Stimulated activated naive CD4-positive, alpha-beta T cell (primary cell): ENCODE measurements around the gene RAB3C.
"Not testable (repeated sequence)": the region's sequence is repeated elsewhere in the genome, so short reads cannot be mapped to it uniquely, and the experiment has no call there.

Source experiments
- DNase-seq, 6 experiments: peaks; one replicate each; lab custom pipeline; 2025; lab: John Stamatoyannopoulos, UW

RAB3C gene

DNA sequence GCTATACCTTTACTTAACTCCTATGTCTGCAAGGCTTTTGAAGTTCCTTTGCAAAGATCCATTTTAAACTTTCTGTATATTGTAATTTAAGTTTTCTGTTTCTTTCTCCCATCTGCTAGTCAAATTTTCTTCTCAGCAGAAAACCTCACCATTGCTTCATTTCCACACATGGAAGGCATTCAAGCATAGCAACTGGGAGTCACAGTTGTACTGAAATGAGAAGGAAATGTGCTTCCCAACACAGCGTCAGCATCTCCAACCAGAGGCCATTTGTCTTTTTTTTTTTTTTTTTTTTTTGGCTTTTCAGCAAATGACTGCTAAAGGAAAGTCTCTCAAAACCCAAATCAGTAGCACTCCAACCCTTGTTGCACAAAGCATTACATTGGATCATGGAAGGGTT is 92.5 kb downstream of the RAB3C start:
- DNase-seq, result no peak

DNA sequence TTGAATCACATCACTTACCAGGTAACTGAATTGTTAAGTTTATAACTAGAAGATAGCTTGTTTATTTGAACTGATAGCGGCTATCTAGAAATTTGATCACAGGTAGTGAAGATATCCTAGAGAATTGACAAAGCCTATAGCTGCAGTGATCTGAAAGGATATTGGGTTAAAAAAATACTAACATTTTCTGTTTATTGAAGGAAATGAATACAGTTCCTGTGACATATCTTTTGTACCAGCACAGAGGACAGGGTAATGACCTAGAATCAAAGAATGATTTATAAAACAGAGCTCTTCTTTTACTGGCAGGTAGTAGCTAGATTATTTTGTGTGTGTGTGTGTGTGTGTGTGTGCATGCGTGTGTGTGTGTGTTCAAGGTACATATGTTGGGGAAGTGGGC is 94.8 kb downstream of the RAB3C start:
- no peak for DNase-seq

DNA sequence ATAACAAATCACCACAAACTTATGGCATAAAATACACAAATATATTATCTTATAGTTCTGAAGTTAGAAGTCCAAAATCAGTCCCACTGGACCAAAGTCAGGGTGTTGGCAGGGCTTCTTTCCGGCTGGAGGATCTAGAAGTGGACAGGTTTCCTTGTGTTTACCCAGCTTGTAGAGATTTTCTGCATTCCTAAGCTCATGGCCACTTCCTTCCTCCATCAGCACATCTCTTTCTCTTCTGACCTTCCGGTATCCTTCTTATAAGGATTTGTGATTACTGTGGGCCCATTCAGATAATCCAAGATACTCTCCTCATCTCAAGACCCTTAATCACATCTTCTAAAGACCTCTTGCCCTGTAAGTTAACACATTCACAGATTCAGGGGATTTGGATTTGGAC is 97.6 kb downstream of the RAB3C start:
- DNase-seq, result no peak

DNA sequence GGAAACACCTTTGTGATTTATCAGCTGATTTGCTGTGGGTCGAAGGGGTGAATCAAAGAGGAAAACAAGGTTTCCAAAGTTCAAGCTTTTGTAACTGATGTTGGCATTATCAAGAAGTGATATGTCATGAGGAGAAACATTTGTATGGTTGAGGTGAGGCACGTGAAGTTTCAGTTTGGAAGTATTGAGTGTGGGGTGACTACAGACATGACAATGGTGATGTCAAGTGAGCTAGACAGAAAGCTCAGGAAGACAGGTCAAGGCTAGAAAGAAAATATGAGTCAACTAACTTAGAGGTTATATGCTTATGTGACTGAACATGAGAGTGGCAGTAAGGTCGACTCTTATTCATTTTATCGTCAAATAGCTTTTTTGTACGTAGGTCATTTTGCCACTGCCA is 99.1 kb downstream of the RAB3C start:
- no peak for DNase-seq

DNA sequence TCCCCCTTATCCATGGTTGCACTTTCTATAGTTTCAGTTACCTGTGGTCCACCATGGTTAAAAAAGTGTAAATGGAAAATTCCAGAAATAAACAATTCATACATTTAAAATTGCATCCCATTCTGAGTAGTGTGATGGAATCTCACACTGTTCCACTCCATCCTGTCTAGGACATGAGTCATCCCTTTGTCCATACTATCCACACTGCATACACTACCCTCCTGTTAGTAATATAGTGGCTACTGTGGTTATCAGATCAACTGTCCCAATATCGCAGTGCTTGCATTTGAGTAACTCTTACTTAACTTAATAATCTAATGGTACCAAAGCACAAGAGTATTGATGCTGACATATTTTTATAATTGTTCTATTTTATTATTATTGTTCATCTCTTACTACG is 100.7 kb downstream of the RAB3C start:
- no peak for DNase-seq

DNA sequence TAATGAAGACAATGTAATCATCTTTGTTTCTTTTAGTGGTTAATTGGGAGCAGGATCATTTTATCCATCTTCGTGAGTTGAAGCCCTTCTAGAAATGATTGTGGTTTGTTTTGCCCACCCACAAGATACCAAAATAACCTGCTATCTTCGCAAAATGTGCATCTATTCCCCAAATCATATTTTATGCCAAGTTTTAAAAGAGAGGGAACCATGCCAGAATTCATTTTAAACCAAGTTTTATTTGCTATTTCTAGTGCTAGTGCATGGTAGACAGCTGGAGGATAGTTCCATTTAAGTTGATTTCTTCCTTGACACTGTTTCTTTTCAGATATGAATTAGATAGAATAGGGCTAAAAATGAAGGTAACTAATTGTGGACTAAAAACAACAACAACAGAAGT is 104.2 kb downstream of the RAB3C start:
- no peak for DNase-seq

DNA sequence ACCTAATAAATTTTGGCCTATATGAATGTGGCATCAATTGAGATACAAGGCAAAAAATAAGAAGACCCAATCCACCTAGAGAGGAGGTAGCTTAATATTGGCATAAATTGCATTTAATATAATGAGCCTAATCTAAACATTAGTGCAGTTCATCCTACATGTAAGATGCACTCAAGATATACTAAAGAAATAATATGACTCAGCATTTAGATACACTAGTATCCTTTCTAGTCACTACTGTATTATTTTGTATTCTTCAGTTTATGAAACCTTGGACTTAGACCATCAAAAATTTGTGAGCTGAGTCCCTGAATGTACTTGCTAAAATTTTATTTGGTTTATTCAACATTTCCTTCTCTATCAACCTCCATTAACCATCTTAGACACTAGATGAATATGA is 104.7 kb downstream of the RAB3C start:
- DNase-seq, result no peak

DNA sequence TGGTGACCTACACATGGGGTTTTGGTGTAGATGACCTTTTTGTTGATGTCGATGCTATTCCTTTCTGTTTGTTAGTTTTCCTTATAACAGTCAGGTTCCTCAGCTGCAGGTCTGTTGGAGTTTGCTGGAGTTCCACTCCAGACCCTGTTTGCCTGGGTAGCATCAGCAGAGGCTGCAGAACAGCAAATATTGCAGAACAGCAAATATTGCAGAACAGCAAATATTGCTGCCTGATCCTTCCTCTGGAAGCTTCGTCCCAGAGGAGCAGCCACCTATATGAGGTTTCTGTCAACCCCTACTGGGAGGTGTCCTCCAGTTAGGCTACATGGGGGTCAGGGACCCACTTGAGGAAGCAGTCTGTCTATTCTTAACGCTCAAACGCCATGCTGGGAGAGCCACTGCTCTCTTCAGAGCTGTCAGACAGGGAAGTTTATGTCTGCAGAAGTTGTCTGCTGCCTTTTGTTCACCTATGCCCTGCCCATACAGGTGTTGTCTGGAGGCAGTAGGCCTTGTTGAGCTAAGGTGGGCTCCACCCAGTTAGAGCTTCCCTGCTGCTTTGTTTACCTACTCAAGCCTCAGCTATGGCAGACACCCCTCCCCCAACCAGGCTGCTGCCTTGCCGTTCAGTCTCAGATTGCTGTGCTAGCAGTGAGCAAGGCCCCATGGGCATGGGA is 116.3 kb downstream of the RAB3C start:
- DNase-seq, result not testable (repeated sequence)

DNA sequence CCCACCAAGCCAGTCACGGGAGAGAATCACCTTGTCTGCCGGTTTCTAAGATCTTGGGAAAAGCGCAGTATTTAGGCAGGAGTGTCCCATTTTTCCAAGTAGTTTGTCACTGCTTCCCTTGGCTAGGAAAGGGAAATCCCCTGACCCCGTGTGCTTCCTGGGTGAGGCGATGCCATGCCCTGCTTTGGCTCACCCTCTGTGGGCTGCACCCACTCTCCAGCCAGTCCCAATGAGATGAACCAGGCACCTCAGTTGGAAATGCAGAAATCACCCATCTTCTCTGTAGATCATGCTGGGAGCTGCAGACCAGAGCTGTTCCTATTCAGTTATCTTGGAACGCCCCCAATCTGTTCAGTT is 116.9 kb downstream of the RAB3C start:
- DNase-seq, result no peak

DNA sequence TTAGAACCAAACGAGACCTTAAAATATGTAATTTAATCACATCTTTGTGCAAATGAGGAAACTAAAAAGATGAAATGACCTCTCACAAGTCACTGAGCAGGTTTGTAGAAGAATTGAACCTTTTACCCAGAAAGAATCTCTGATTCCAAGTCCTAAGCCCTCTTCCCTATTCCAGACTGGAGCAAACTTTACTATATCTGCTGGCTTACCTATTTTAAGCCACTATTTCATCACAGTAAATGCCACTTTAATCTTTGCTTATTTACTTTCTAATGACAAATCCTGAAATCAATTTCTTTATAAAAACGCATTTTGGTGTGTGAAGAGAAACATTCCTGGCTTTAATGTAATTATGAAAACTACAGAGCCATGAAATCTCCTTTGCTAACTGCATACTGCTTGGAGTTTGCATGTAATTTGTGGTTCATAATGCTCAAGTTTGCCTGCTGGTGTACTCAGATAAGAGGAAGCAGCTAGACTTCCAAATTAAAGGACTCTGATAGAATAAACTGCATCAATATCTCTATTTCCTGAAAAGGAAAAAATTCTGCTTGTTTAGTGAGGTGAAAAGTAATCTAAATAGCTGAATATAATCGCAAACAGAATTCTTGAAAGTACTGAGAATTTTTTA is 121.2 kb downstream of the RAB3C start:
- no peak for DNase-seq

DNA sequence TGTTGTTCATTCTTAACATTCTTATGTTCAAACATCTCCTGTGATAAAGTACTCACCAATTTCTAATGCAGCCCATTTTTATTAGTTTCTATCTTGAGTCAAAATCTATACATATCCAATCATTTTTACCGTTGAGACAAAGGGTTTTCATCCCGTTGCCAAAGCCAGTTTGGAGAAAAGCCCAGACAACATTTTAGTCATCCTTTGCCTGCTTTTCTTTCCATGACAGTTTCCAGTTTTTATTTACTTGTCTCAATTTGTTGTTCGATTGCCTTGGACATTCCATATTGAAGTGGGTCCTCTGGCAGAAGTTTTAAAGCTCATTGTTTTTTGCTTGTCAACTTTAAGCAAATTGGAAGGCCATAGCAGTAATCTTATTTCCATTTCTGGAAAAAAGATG is 123.9 kb downstream of the RAB3C start:
- DNase-seq, result no peak

DNA sequence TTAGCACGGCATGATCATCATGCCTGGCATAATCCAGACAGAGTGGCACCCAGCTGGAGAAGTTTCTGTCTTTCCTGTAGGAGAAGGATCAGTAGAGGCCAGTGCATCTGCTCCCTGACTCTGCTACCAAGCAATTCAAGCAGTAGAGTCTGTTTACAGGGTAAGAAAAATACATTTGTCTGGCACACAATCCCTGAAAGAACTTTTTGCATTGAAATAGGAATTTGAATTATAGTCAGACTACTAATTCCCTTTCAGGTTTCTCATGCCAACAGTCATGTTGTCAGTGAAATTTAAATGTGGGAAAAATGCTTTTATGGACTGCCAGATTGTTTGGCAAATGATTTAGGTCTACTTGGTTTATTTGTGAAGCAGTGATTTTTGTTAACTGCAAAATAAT is 125.6 kb downstream of the RAB3C start:
- no peak for DNase-seq

DNA sequence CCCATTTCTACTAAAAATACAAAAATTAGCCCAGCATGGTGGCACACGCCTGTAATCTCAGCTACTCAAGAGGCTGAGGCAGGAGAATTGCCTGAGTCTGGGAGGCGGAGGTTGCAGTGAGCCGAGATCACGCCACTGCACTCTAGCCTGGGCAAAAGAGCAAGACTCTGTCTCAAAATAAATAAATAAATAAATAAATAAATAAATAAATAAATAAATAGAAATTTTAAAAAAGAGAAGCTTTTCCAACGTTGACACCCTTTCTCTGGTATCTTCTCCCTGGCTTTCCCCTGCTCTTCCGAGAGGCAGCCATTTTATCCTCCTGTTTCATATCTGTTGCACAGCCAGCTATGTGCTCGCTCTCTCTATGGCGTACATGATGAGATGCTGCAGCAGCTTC is 127.5 kb downstream of the RAB3C start:
- not testable (repeated sequence) for DNase-seq

DNA sequence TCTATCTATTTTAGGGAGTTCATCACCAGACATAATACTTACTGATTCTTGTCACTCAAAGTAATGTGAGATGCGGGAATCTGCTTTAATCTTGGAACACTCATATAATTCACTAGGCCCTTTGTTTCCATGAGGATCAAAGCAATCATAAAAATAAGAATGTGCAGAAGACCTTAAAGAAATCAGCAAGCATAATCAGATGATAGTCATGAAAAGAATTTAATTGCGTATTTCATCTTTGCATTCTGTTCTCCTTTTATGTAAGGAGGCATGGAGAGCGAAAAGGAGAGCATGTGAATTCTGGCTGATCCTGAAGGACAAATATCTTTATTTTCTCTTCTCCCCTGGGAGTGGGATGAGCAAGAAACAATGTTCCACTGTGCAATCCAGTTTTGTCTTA is 128.0 kb downstream of the RAB3C start:
- no peak for DNase-seq

DNA sequence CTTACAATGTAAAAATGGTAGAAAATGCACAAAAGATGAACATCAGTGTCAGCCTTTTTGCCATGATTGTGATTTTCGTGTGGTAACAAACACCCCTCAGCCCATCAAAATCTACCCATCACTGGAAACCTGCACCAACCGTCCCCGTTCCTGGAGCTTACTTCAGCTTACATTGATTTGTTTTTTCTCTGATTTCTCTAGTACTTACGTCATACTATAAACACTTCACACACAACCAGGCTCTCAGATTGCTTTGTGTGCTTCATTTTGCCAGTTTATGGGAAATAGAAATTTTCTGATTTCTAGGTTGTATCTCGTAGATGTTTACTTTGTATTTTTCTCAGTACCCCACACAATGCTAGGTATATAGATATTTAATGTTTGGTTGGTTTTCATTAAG is 129.1 kb downstream of the RAB3C start:
- DNase-seq, result no peak

DNA sequence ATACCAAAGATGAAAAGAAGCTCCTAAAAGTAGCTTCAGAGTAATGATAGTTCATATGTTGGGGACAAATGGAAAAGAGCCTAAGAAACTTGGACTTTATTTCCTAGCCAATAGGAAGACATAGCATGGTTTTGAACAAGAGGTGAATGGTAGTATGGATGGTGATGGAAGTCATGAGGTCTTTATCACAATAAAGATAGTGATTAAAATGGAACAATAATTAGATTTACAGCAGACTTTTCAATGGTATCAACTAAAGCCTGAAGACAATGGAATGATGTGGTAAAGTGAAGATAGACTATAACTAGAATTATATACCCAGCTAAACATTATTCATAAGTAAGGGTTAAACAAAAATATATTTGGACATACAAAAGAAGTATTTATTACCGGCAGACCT is 131.2 kb downstream of the RAB3C start:
- no peak for DNase-seq

DNA sequence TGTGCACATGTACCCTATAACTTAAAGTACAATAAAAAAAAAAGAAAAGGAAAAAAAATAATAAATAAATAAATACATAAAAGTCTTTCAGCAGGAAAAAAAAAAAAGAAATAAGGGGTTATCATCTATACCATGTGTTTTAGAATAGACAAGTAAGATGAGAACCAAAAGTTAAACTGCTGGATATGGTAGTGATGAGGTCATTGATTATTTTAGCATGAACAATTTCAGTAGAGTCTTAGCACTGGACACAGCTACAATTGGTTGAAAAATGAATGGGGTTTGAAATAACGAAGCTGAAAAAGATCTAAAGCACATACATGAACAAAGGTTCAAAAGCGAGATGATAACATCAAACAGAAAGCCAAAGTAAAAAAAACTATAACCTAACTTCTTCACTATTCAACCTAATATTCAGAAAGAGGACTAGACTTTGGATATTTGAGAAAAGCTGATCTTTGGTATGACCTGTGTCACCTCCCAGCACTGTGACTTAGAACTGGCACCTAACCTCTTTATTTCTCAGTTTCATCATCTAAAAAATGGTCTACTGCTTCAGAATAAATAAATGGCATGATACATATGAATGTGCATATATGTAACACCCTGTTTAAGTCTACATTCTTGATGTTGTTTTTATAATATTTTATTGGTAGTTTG is 133.3 kb downstream of the RAB3C start:
- DNase-seq, result no peak

DNA sequence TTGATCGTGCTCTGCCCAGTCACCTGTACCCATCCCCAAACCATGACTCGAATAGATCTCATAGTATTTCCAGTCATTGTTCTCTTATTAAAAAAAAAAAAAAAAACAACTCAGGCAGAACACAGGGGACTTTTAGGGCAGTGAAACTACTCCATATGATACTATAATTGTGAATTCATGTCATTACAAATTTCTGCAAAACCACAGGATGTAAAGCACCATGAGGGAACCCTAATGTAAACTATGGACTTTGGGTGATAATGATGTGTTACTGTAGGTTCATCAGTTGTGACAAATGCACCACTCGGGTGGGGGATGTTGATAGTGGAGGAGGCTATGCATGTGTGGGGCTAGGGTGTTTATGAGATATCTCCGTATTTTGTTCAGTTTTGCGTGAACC is 133.8 kb downstream of the RAB3C start:
- DNase-seq, result no peak

DNA sequence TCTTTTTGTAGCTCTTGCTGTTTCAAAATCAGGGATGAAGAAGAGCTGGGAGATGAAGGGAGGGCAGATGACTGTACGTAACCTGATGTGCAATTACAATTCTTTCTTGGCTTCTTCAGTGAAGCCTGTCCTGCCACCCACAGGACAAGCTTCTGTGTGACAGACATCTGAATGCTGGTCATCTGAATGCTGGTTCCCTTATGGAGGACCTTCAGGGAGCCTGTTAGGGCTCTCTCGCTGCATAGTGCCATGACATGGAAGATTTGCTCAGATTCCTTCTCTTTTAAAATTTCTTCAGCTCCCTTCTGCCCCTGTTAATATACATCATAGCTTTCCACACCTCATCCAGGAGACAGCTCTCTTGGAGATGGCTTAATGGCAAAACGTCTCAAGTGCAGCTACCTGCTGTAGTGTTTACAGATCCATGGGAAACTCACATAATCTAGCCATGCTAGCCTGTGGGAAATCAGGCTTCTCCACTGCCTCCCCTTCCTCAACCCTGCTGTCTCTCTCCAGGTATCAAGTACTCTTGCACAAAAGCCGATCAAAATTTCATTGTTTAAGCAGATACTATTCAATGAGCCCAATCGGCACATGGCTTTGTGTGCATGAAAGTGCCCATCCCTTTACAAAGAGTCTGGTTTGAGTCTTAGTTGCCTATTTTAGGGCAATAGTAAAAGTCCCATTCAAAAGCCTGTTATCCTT is 134.6 kb downstream of the RAB3C start:
- DNase-seq, result no peak

DNA sequence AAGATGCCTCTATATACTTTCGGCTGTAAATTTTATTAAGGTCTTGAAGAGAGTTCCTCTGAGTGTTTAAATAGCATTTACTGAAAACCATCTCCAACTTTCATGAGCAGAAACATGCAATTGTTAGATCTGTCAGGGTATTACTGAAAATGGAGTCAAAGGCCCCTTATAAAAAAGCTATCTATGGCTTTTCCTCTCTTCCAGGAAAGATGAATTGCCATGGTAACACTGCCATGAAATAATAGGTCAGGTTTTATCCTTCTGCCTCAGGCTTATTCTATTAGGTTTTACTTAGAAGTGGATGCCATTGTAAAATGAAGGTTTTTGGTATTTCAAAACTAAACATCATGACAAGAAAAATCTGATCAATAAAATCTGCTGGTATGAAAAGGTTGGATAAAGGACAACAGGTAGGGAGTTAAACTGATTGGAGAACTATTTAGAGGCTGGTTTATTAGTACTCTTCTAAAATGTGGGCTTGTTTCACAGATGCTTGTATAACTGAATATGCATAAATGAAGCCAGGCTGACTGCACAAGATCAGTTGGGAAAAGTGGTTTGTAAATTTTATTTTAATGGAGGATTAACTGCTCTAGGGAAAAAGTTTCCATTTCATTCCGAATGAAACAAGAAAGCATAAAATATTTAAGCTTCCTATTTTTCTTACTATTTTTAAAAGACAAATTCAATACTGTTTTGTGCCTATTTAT is 135.5 kb downstream of the RAB3C start:
- no peak for DNase-seq

DNA sequence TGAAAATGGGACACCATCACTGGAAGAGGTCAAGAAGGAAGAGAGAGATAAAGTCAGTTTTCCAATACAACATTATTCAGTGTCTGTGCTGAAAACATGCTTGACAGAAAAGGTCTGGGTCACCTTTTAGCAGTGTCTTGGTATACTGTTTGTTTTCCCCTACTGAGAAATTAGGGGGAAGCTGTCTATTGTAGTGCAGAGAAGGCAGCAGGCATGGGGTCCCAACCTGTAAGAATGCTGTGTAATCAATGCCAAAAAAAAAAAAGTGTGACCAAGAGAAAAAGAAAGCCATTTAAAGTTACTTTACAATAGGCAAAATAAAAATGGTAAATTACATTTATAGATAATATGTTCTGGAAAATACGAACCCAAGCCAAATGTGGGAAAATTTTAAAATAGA is 139.3 kb downstream of the RAB3C start:
- DNase-seq, result no peak

DNA sequence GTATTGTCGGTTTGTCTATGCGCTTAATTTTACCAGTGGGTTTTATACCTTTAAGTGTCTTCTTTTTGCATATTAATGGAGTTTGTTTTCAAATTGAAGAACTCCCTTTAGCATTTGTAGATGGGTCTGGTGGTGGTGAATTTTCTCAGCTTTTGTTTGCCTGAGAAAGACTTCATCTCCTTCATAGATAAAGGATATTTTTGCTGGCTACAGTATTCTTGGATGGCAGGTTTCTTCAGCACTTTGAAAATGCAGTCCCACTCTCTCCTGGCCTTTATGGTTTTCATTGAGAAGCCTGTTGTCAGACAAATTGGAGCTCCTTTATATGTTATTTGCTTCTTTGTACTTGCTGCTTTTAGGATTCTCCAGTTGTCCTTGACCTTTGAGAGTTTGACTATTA is 142.1 kb downstream of the RAB3C start:
- DNase-seq, result no peak

DNA sequence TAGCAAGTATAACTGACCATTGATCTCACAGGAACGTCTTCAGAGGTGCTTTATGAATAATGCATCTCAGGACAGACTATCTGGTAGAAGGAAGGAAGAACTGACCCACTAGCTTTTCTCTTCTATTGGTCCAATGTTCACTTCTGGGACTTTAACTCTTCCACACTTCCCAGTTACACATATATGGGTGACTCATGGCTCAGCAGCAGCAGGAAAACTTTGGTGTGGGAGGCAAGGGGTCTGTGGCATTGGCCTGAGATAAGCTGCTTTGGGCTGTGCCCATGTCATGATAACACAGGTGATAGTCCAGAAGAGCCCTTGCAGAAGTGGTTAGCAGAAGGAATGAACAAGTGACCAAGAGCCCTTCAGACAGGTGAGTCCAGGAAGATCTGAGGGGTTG is 148.8 kb downstream of the RAB3C start:
- no peak for DNase-seq
